Non-pigmented ciliary epithelial cell (primary cell): ENCODE measurements around the gene MINDY1.
A peak's percentile ranks its signal among the peaks of the same experiment; 100 is the strongest.

Source experiments
- DNase-seq: peaks from one replicate; pipeline ENCODE4 v3.0.0-alpha.2; 2010; ENCODE audit warnings: low read depth

MINDY1 gene

DNA sequence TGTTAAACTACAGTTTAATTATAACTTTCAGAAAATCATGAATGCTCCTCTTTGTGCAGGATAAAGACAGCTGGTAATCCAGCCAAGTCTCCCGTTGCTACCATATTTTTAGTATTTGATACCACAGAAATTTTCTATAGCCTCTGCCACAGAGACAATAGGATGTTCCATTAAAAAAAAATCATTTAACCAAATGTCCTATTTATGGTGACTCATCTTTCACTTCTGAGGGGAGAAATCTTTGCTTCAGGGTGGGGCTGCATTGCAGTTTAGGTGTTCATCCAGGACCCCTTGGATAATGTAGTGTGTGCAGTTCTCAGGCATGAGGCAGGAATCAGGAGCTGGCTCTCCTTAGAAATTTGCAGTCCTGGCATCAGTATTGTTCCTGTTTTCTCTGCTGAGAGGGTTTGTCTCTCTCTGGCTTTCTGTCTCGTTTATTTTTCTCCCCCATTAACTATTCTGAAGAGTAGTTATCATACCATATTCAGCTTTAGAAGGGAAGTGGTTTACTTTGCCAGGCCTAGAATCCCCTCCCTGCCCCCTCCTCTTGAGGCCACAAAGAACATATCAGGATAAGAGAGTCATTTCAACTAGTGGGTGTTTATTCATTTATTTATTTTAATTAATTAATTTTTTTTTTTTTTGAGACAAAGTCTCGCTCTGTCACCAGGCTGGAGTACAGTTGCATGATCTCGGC lies 4.6 kb upstream of the MINDY1 start:
- no peak for DNase-seq

DNA sequence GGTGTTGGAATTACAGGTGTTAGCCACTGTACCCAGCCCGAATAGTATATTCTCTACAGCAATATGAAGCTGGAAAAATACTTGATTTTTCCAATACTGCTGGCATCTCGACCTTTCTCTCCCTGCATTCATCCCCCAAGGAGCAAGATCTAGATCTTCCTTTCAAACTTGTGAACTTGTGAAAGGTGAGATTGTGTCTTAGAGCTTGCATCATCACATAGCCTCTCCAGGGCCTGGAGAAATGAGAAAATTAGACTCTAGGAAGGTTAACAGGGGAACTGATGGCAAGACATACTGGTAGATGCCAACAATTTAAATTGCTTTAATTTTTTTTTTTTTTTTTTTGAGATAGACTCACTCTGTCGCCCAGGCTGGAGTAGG lies 3.6 kb upstream of the MINDY1 start:
- no peak for DNase-seq

DNA sequence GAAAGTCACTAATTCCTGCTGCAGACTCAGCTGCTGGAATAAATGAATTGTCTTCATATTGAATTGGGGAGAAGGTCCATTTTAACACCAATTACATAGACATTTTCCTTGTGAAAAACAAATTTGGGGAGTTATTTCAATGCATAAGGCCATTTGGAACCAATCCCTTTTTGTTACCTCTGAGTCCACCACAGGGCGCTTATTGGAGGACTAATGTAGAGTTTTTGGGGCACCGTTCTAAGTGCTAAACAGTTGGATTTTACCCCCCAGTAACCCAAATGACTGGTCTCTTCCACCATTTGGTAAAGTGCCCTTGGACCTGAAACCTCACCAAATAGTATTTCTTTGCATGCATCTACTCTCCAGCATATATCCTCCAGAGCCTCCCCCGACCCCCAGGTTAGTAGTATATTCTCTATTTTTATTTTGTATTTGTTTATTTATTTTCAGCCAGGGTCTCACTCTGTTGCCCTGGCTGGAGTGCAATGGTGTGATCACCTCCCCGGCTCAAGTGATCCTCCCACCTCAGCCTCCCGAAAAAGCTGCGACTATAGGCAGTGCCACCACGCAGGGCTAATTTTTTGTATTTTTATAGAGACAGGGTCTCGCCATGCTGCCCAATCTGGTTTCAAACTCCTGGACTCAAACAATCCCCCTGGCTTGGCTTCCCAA lies 3.1 kb upstream of the MINDY1 start:
- no peak for DNase-seq

DNA sequence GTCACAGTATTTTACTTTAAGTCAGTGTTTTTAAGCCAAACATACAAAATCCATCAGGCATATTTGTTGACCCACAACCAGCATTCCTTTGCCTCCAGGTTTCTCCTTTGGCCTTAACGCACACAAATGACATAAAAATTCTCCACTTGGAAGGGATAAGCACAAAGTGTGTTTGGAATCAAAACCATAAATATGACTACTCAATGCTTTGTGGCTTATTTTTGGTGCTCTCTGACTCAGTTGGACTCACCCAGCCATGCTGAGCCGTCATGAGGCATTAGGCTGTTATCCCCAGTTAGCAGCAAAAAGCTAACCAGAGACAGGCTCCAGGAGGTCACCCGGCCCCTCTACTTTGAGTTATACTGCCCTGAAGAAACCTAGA lies 2.5 kb upstream of the MINDY1 start:
- DNase-seq = no peak

GRCh38 chr1:151008244-151009205 lies 1.8 kb upstream of the MINDY1 start, which contains the start of gene PRUNE1:
Gene PRUNE1 (plus strand): TSS chr1:151008449. CDS start chr1:151008633, 184 bp downstream.
- peak; percentile 81 for DNase-seq

GRCh38 chr1:151007853-151008243 lies 1.1 kb upstream of the MINDY1 start:
- DNase-seq = no peak

- DNase-seq = no peak
These were observed 878 bp downstream of the MINDY1 start for GRCh38 chr1:151005729-151006319.

GRCh38 chr1:151003180-151003579 lies 3.5 kb downstream of the MINDY1 start:
- no peak for DNase-seq

DNA sequence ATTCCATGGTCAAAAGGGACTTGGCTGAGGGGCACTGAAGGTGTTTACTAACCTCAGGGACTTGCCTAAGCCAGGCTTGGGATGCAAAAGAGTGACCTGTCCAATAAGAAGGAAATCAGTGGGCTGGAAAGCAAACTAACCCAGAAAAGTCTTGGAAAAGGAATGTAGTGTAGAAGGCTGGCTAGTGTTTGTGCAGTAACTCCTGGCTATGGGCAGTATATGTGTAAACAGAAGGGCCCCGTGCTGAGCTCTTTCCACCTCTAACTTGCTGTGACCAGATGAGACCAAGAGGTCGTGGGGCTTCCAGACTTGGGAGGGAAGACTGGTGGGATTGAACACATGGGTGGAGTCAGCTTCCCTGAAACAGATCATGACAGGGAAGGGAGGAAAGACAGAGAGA lies 4.1 kb downstream of the MINDY1 start:
- no peak for DNase-seq

GRCh38 chr1:151002051-151002450 lies 4.7 kb downstream of the MINDY1 start:
- no peak for DNase-seq

- DNase-seq = no peak
These were observed 5.1 kb downstream of the MINDY1 start for GRCh38 chr1:151001602-151002001.

DNA sequence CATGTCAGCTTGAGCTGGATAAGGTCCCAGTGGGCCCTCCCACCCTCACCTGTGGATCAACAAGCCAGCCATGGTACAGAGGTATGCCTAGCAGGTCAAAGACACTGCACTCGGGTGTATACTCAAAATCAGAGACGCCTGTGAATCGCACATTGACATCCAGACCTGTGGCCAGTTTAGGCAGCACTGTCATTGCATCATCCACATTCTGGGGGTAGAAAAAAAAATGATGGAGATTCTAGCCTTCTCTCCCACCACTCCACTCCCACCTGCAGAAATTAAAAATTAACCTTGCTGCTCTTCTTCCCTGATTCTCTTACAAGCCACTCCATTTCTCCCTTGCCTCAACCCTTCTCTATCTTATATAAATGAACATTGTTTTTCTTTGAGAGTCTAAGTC lies 6.3 kb downstream of the MINDY1 start:
- DNase-seq = no peak

GRCh38 chr1:150999926-151000325 lies 6.8 kb downstream of the MINDY1 start:
- DNase-seq = no peak

- DNase-seq = peak; percentile 85
These were observed 7.5 kb downstream of the MINDY1 start for GRCh38 chr1:150999051-150999674.

DNA sequence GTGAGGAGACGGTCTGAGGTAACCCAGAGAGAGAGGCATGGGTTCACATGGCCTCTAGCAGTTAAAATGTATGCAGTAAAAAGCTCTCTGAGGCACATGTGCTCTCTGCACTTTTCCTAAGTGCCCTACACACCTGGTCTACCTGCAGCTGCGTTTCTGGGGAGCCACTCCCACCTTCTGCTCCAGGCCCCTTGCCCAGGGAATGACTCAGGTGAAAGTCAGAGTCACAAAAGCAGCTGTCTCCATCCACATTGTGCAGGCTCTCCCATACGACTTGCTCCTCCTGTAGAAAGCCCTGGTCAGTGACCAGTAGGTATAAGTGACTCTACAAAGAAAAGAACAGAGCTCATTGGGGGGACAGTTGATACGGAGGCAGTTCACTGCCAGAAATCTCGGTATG lies 8.8 kb downstream of the MINDY1 start:
- DNase-seq = no peak

- no peak for DNase-seq
These were observed 9.4 kb downstream of the MINDY1 start for GRCh38 chr1:150997126-150997872.

DNA sequence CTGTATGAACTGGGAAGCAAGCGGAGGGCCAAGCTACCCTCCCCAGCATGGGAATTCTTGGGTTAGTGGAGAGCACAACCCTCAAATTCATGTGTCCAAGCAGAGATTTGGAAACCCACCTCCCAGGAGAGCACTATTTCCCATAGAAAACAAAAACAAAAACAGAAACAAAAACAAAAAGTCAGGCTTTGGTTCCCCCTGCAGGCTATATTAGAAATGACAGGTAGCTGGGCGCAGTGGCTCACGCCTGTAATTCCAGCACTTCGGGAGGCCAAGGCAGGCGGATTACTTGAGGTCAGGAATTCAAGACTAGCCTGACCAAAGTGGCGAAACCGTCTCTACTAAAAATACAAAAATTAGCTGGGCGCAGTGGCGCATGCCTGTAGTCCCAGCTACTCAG lies 10.8 kb downstream of the MINDY1 start:
- no peak for DNase-seq

GRCh38 chr1:150995460-150995859 lies 11.2 kb downstream of the MINDY1 start:
- no peak for DNase-seq

- DNase-seq = no peak
These were observed 12.5 kb downstream of the MINDY1 start for GRCh38 chr1:150994248-150994647.

GRCh38 chr1:150992626-150993025 lies 14.1 kb downstream of the MINDY1 start:
- no peak for DNase-seq

GRCh38 chr1:150987924-150988323 lies 18.8 kb downstream of the MINDY1 start:
- no peak for DNase-seq
